NCI-H82 treated with DMSO at 0.1 percent for 48 hours (cell line): ENCODE measurements around the gene NFASC.

ENCODE experiments used
- DNase-seq: peaks from one replicate; lab custom pipeline; 2025; ENCODE audit not compliant: unreplicated experiment; lab: John Stamatoyannopoulos, UW

The NFASC gene

GRCh38 chr1:204979306-204979705 lies 108.6 kb downstream of the NFASC start:
- DNase-seq = no peak

GRCh38 chr1:204979891-204980649 lies 109.4 kb downstream of the NFASC start:
- DNase-seq = peak; percentile 31

GRCh38 chr1:204980840-204981405 lies 110.3 kb downstream of the NFASC start:
- DNase-seq = no peak

GRCh38 chr1:204983136-204983535 lies 112.5 kb downstream of the NFASC start:
- no peak for DNase-seq

- DNase-seq = no peak
Observed at GRCh38 chr1:204983881-204984280, 113.2 kb downstream of the NFASC start.

GRCh38 chr1:204984499-204984898 lies 113.8 kb downstream of the NFASC start:
- no peak for DNase-seq

GRCh38 chr1:204986181-204986580 lies 115.5 kb downstream of the NFASC start:
- DNase-seq = no peak

- no peak for DNase-seq
Observed at GRCh38 chr1:204987689-204988088, 117.0 kb downstream of the NFASC start.

- no peak for DNase-seq
Observed at GRCh38 chr1:204988196-204988595, 117.5 kb downstream of the NFASC start.

GRCh38 chr1:204989266-204990058 lies 118.8 kb downstream of the NFASC start:
- DNase-seq = peak; percentile 86

- no peak for DNase-seq
Observed at GRCh38 chr1:204990059-204990664, 119.5 kb downstream of the NFASC start.

GRCh38 chr1:204990721-204991341 lies 120.2 kb downstream of the NFASC start:
- DNase-seq = no peak

- DNase-seq = no peak
Observed at GRCh38 chr1:204991342-204991844, 120.7 kb downstream of the NFASC start.

- DNase-seq = no peak
Observed at GRCh38 chr1:204992201-204992997, 121.7 kb downstream of the NFASC start.

- no peak for DNase-seq
Observed at GRCh38 chr1:204992998-204993314, 122.3 kb downstream of the NFASC start.

GRCh38 chr1:204994086-204994862 lies 123.6 kb downstream of the NFASC start:
- no peak for DNase-seq

- DNase-seq = no peak
Observed at GRCh38 chr1:204996981-204997380, 126.3 kb downstream of the NFASC start.

- no peak for DNase-seq
Observed at GRCh38 chr1:204997591-204998355, 127.1 kb downstream of the NFASC start.

- DNase-seq = peak; percentile 91
Observed at GRCh38 chr1:205001162-205001561, 130.5 kb downstream of the NFASC start.
